NB4 (cell line): Measurements from ENCODE around the gene PRF1.

Source experiments
- DNase-seq: peaks from one replicate; pipeline ENCODE4 v3.0.0; 2010; ENCODE audit warnings: low read depth
- H3K4me3 ChIP-seq: one replicate; pipeline ENCODE4 v1.5.1; 2011; ENCODE audit warnings: mild to moderate bottlenecking, low read depth, low read length, moderate library complexity
- MYC ChIP-seq: IDR thresholded peaks from 2 replicates; pipeline ENCODE4 v1.6.1; 2011; ENCODE audit warnings: low read depth, low read length
- POLR2A ChIP-seq: IDR thresholded peaks from 2 replicates; pipeline ENCODE4 v1.6.1; 2011; ENCODE audit warnings: mild to moderate bottlenecking; ENCODE audit not compliant: insufficient read length; ENCODE audit errors: extremely low read depth
- TF ChIP-seq, protein P1 (sequence below): IDR thresholded peaks from 2 replicates; pipeline ENCODE4 v1.6.1; 2011; ENCODE audit warnings: low read depth, low read length
- TF ChIP-seq, protein P2 (sequence below): IDR thresholded peaks from one replicate; pipeline ENCODE4 v1.5.1; 2012; ENCODE audit warnings: low read depth, low read length

PRF1 gene

DNA sequence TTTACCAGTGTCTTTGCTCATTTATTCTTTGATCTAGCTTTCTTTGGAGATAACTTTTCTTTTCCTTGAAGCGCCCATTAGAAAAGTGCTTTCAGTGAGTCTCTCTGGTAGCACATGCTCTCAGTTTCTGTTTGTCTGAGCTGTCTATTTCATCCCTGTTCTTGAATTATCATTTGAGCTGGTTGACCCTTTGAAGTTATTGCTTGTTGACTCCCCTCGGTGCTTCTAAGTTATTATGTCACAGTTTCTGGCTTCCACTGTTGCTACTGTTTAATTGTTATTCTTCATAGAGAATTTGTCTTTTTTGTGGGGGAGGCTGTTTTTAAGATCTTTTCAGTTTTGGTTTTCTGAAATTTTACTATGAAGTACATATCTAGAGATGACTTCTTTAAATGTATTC is 11.4 kb upstream of the PRF1 start:
- H3K4me3 ChIP-seq, result no peak overlapping the region
- no peak for TF ChIP-seq MYC
- TF ChIP-seq, protein P1, sequence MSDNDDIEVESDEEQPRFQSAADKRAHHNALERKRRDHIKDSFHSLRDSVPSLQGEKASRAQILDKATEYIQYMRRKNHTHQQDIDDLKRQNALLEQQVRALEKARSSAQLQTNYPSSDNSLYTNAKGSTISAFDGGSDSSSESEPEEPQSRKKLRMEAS, result no peak
- no peak for DNase-seq

DNA sequence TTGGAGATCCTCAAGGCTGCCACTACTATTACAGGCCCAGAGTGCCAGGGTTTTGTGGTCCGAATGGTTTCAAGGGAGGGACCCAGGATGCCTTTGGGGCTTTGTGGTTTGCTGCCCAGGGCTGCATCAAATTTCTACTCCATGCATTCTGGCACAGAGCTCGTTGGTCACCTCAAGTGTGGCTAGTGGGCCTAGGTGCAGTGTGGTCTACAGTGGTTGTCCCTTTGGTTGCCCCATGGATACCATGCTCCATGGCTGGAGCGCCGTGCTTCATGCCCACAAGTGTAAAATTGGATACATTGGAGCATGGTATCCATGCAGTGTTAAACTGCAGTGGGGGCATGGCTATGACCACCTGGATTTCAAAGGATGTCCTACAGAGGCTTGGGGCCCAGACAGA is 5.4 kb upstream of the PRF1 start:
- no peak overlapping the region for H3K4me3 ChIP-seq
- no peak for DNase-seq
- TF ChIP-seq MYC, result no peak
- no peak for TF ChIP-seq POLR2A
- TF ChIP-seq, protein P1, result no peak
- TF ChIP-seq, protein P2, sequence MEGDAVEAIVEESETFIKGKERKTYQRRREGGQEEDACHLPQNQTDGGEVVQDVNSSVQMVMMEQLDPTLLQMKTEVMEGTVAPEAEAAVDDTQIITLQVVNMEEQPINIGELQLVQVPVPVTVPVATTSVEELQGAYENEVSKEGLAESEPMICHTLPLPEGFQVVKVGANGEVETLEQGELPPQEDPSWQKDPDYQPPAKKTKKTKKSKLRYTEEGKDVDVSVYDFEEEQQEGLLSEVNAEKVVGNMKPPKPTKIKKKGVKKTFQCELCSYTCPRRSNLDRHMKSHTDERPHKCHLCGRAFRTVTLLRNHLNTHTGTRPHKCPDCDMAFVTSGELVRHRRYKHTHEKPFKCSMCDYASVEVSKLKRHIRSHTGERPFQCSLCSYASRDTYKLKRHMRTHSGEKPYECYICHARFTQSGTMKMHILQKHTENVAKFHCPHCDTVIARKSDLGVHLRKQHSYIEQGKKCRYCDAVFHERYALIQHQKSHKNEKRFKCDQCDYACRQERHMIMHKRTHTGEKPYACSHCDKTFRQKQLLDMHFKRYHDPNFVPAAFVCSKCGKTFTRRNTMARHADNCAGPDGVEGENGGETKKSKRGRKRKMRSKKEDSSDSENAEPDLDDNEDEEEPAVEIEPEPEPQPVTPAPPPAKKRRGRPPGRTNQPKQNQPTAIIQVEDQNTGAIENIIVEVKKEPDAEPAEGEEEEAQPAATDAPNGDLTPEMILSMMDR, result no peak

DNA sequence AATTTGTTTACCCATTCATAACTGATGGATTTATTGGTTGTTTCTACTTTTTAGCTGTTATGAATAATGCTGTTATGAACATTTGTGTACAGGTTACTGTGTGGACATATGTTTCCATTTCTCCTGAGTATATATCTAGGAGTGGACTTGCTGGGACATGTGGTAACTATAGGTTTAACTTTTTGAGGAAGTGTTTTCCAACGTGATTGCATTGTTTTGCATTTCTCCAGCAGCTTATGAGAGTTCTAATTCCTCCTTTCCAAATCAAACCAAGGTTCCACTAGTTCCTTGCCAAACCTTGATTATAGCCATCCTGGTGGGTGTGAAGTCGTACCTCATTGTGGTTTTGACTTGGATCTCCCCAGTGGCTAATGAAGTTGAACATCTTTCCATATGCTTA is 2.6 kb upstream of the PRF1 start:
- peak; percentile 43 for DNase-seq
- no peak overlapping the region for H3K4me3 ChIP-seq

DNA sequence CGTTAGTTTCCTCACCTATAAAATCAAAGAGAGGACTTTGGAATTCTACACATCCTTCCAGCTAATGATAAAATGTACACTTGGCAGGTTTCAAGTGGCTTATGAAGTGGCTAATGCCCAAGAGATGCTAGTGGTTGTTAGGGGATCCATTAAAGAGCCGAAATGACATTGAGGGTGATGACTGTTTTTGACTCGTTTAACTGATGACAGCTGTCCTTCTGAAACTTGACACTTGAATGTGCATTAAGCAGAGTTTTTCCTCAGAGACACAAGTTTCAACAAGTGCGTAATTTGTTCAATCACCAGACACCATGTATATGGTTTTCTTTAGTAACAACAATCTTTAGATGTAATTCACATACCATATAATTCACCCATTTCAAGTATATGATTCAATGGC is 1.6 kb upstream of the PRF1 start:
- no peak overlapping the region for H3K4me3 ChIP-seq
- no peak for DNase-seq
- TF ChIP-seq, protein P2, result no peak
- no peak for TF ChIP-seq POLR2A
- no peak for TF ChIP-seq MYC
- TF ChIP-seq, protein P1, result no peak

More for the DNA sequence above, 2.6 kb upstream of the PRF1 start:
- TF ChIP-seq, protein P2, result no peak
- no peak for TF ChIP-seq POLR2A
- TF ChIP-seq MYC, result no peak
- TF ChIP-seq, protein P1, result no peak

DNA sequence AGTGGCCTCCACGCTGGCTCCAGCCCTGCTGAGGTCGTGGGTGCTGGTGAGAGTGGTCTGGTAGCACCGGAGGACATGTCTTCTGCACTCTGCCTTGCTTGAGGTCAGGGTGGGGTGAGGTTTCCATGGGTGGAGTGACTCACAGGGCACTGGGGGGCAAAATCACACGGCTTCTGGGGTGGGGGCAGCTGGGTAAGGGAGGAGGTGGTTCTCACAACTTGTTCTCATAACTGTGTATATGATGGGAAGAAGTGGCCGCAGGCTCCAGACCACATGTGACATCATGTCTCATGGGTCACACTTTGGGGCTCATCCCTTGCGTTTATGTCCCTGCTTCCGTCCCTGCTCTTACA is 884 bp upstream of the PRF1 start:
- peak; percentile 34 for DNase-seq
- TF ChIP-seq, protein P1, result peak; percentile 40; the same call in 1 of the 2 replicates
- TF ChIP-seq, protein P2, result no peak

DNA sequence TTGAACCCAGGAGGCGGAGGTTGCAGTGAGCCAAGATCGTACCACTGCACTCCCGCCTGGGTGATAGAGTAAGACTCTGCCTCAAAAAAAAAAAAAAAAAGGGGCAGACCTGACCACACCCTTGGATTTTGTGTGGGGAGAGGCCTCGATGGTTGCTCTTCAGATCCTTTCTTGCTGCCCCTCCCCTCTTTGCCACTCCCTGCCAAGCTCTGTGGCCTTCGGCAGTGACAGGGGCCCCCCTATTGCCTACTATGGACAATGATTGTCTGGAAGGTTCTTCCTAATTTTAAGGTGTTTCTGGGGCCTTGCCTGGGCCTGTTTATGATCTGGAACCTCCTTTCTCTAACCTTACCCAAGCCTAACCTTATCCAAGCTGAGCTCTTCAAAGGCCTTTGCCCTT is 795 bp downstream of the PRF1 start:
- H3K4me3 ChIP-seq, result no peak overlapping the region
- TF ChIP-seq POLR2A, result no peak
- TF ChIP-seq, protein P1, result no peak
- TF ChIP-seq MYC, result 0 out of 2 replicates have a peak, but pooled peaks have one; percentile 8
- DNase-seq, result no peak

More for the DNA sequence above, 884 bp upstream of the PRF1 start:
- no peak overlapping the region for H3K4me3 ChIP-seq
